Mesenchymal stem cell (in vitro differentiated cells and primary cell): ENCODE data around the gene PTPN12.

Source experiments
- DNase-seq: peaks from one replicate; pipeline ENCODE4 v3.0.0-alpha.2; 2013
- H2AFZ ChIP-seq: one replicate; pipeline ENCODE4 v1.6.1; 2013; ENCODE audit warnings: low read depth, mild to moderate bottlenecking, control low read depth, inconsistent platforms, low read length, moderate library complexity
- H2AK5ac ChIP-seq: 2 replicates; pipeline ENCODE4 v1.6.1; 2013; ENCODE audit warnings: low read length, moderate library complexity, mild to moderate bottlenecking, inconsistent platforms; ENCODE audit not compliant: severe bottlenecking
- H2BK120ac ChIP-seq: one replicate; pipeline ENCODE4 v1.6.1; 2013; ENCODE audit warnings: low read depth, mild to moderate bottlenecking, inconsistent platforms, low read length, moderate library complexity
- H2BK12ac ChIP-seq, 2 experiments: one replicate each; pipeline ENCODE4 v1.6.1; 2013; ENCODE audit warnings: inconsistent platforms in 2 of 2, low read length in 2 of 2, mild to moderate bottlenecking in 2 of 2, moderate library complexity in 2 of 2, control low read depth in 1 of 2
- H2BK15ac ChIP-seq: one replicate; pipeline ENCODE4 v1.6.1; 2013; ENCODE audit warnings: mild to moderate bottlenecking, low read depth, inconsistent platforms; ENCODE audit not compliant: poor library complexity, severe bottlenecking
- H2BK5ac ChIP-seq: 2 replicates; pipeline ENCODE4 v1.6.1; 2013; ENCODE audit warnings: low read depth, mild to moderate bottlenecking, low read length, control low read depth, inconsistent platforms; ENCODE audit not compliant: poor library complexity, severe bottlenecking
- H3K14ac ChIP-seq, 2 experiments: one replicate each; pipeline ENCODE4 v1.6.1; 2013; ENCODE audit warnings: inconsistent platforms in 2 of 2, low read length in 2 of 2, control low read depth in 1 of 2, mild to moderate bottlenecking in 1 of 2, moderate library complexity in 1 of 2
- H3K18ac ChIP-seq, 2 experiments: one replicate each; pipeline ENCODE4 v1.6.1; 2013; ENCODE audit warnings: inconsistent platforms in 2 of 2, low read length in 2 of 2, control low read depth in 1 of 2, low read depth in 1 of 2, mild to moderate bottlenecking in 1 of 2
- H3K23ac ChIP-seq, 2 experiments: one replicate each; pipeline ENCODE4 v1.6.1; 2013; ENCODE audit warnings: inconsistent platforms in 2 of 2, low read length in 2 of 2, mild to moderate bottlenecking in 2 of 2, moderate library complexity in 2 of 2, control low read depth in 1 of 2
- H3K27ac ChIP-seq: 2 replicates; pipeline ENCODE4 v1.5.1; 2013; ENCODE audit warnings: mild to moderate bottlenecking, moderate library complexity, low read length, control low read depth, inconsistent platforms; ENCODE audit not compliant: poor library complexity, severe bottlenecking
- H3K27me3 ChIP-seq, 2 experiments: 2 replicates each; pipeline versions ENCODE4 v1.6.1 to v1.7.0; 2013; ENCODE audit warnings: low read length in 2 of 2, mild to moderate bottlenecking in 2 of 2, moderate library complexity in 2 of 2, control low read depth in 1 of 2, inconsistent platforms in 1 of 2; ENCODE audit not compliant: control insufficient read depth in 1 of 2, insufficient read depth in 1 of 2
- H3K36me3 ChIP-seq, 2 experiments: 2 replicates each; pipeline versions ENCODE4 v1.6.1 to v1.7.0; 2013; ENCODE audit warnings: low read length in 2 of 2, control low read depth in 1 of 2, inconsistent platforms in 1 of 2, low read depth in 1 of 2, mild to moderate bottlenecking in 1 of 2; ENCODE audit not compliant: insufficient read depth in 2 of 2, control insufficient read depth in 1 of 2
- H3K4ac ChIP-seq, 2 experiments: one replicate each; pipeline ENCODE4 v1.6.1; 2013; ENCODE audit warnings: inconsistent platforms in 2 of 2, low read length in 2 of 2, mild to moderate bottlenecking in 2 of 2, moderate library complexity in 2 of 2, control low read depth in 1 of 2, low read depth in 1 of 2
- H3K4me1 ChIP-seq: 2 replicates; pipeline ENCODE4 v1.6.1; 2013; ENCODE audit warnings: low read depth, low read length, control low read depth; ENCODE audit not compliant: control insufficient read depth, insufficient read depth
- H3K4me2 ChIP-seq: 2 replicates; pipeline ENCODE4 v1.6.1; 2013; ENCODE audit warnings: low read length, mild to moderate bottlenecking, inconsistent platforms; ENCODE audit not compliant: poor library complexity, severe bottlenecking
- H3K4me3 ChIP-seq, 2 experiments: 2 replicates each; pipeline versions ENCODE4 v1.5.1 to v1.7.0; 2013; ENCODE audit warnings: low read length in 2 of 2, mild to moderate bottlenecking in 2 of 2, control low read depth in 1 of 2, low read depth in 1 of 2; ENCODE audit not compliant: insufficient read depth in 1 of 2
- H3K79me1 ChIP-seq: replicated peaks from 2 replicates; pipeline ENCODE4 v1.6.1; 2013; ENCODE audit warnings: mild to moderate bottlenecking, control low read depth, low read length, inconsistent platforms; ENCODE audit not compliant: poor library complexity, severe bottlenecking
- H3K9ac ChIP-seq: 2 replicates; pipeline ENCODE4 v1.7.0; 2013; ENCODE audit warnings: mild to moderate bottlenecking, low read length, moderate library complexity
- H3K9me3 ChIP-seq: 2 replicates; pipeline ENCODE4 v1.7.0; 2013; ENCODE audit warnings: mild to moderate bottlenecking, low read length; ENCODE audit not compliant: control insufficient read depth
- H4K8ac ChIP-seq: one replicate; pipeline ENCODE4 v1.6.1; 2013; ENCODE audit warnings: inconsistent platforms, mild to moderate bottlenecking, low read length, moderate library complexity
- H4K91ac ChIP-seq: one replicate; pipeline ENCODE4 v1.6.1; 2013; ENCODE audit warnings: mild to moderate bottlenecking, low read length, inconsistent platforms
- WGBS: methylation state at CpG from one replicate; pipeline ENCODE4 v1.1.7; 2013; ENCODE audit warnings: mixed read lengths; 5-methylcytosine and 5-hydroxymethylcytosine counted together

The PTPN12 gene

DNA sequence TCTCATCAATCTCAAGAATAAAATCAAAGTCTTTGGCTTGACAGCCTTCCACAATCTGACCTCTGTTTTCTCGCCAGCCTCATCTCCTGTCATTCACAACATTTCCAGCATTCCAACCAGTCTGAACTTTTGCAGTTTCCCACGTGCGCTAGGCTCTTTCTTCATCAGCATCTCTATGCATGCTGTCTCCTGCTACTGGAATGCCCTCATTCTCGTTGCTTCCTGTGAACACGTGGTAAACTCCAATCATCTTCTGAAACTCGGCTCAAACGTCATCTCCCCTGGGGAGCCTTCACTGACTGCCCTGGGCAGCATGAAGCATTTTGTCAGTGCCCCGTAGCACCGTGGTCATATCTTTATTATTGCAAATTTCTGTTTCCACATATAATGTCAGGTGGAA, 146.9 kb downstream of the PTPN12 start:
- no peak overlapping the region for H2BK12ac ChIP-seq
- H2AK5ac ChIP-seq = no peak overlapping the region
- H2BK120ac ChIP-seq = no peak overlapping the region
- no peaks in the 10 kb centered on the region for H3K9me3 ChIP-seq
- H3K18ac ChIP-seq = no peak overlapping the region
- H3K23ac ChIP-seq = no peak overlapping the region
- H4K91ac ChIP-seq = no peak overlapping the region
- H3K27ac ChIP-seq = peak overlapping the region; percentile 45
- peak overlapping the region in 1 of 2 experiments; percentile 0 for H3K4me3 ChIP-seq
- WGBS = 63% methylated on average over 9 of the region's 9 CpGs
- H3K4ac ChIP-seq = no peak overlapping the region
- DNase-seq = peak; percentile 80
- H2BK5ac ChIP-seq = no peak overlapping the region
- peaks cover 0 to 19% of the 10 kb centered on the region in 2 experiments for H3K36me3 ChIP-seq
- H3K4me2 ChIP-seq = no peak overlapping the region
- H3K9ac ChIP-seq = peak overlapping the region; percentile 71
- no peak overlapping the region for H4K8ac ChIP-seq
- no peak overlapping the region for H3K14ac ChIP-seq
- H3K4me1 ChIP-seq = peaks cover 3% of the 10 kb centered on the region
- peaks cover 21% of the 10 kb centered on the region for H3K79me1 ChIP-seq
- H2AFZ ChIP-seq = no peak overlapping the region
- no peak overlapping the region for H2BK15ac ChIP-seq
- no peaks in the 10 kb centered on the region for H3K27me3 ChIP-seq

DNA sequence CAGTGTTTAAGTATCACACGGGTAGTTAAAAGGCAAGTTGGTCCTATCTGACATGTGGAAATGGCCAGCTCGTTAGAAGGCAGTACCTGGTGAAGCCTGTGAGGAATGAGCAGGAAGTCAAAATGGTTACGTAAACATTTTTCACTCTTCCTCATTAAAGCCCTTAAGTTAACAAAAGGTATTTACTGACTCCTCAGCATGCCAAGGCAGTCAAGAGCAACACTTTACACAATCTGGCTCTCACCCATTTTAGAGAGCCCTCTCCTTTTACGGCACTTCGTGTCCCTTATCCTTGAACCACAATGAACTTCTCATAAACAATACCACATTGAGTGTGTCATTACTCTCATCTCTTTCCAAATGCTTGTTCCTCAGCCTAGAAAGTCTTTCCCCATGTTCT, 148.1 kb downstream of the PTPN12 start:
- no peak overlapping the region for H2BK12ac ChIP-seq
- WGBS = 46% methylated on average over 5 of the region's 5 CpGs
- H3K4me3 ChIP-seq = no peak overlapping the region
- H3K9ac ChIP-seq = peak overlapping the region; percentile 71
- no peaks in the 10 kb centered on the region for H3K27me3 ChIP-seq
- H4K8ac ChIP-seq = no peak overlapping the region
- H3K79me1 ChIP-seq = peaks cover 20% of the 10 kb centered on the region
- DNase-seq = peak; percentile 45
- H2BK120ac ChIP-seq = no peak overlapping the region
- H3K27ac ChIP-seq = no peak overlapping the region
- peaks cover 0 to 23% of the 10 kb centered on the region in 2 experiments for H3K36me3 ChIP-seq
- no peak overlapping the region for H2AK5ac ChIP-seq
- no peak overlapping the region for H3K4me2 ChIP-seq
- H2BK5ac ChIP-seq = no peak overlapping the region
- H3K14ac ChIP-seq = peak overlapping the region in 1 of 2 experiments; percentile 55
- no peak overlapping the region for H3K23ac ChIP-seq
- no peak overlapping the region for H3K4ac ChIP-seq
- H3K4me1 ChIP-seq = peaks cover 1% of the 10 kb centered on the region
- no peak overlapping the region for H2BK15ac ChIP-seq
- no peaks in the 10 kb centered on the region for H3K9me3 ChIP-seq
- no peak overlapping the region for H4K91ac ChIP-seq
- no peak overlapping the region for H3K18ac ChIP-seq
- H2AFZ ChIP-seq = no peak overlapping the region

DNA sequence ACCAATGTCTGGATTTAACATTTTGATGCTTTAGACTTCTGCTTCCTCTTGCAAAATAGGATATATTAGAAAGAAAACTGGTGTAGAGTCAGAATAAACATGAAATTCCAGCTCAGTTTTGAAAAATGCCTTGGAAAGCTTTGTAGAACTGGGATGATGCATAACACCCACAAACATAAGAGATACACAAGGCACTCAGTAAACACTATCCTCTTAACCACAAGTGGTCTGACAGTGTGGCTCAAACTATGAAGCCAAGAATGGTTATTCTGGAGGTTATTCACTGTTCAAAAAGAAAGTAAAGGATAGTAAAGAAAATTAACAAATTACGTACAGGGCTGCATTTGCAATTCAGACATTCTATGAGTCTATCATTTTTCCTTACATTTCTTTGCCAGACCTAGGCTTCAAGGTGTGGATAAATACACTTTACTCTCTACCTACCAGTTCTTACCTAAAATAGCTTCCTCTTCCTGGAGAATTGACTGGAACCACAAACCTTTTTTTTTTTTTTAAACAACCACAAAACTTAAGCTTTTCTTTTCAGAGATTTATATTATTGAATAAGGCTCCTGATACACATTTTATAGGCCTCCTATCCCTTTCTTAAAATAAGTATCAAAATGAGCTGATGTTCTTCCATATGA, 150.1 kb downstream of the PTPN12 start:
- H3K18ac ChIP-seq = no peak overlapping the region
- no peak overlapping the region for H2BK15ac ChIP-seq
- H3K79me1 ChIP-seq = peaks cover 22% of the 10 kb centered on the region
- H3K23ac ChIP-seq = no peak overlapping the region
- no peak overlapping the region for H2BK12ac ChIP-seq
- H3K9me3 ChIP-seq = no peaks in the 10 kb centered on the region
- no peak overlapping the region for H2AK5ac ChIP-seq
- H2AFZ ChIP-seq = no peak overlapping the region
- no peaks in the 10 kb centered on the region for H3K4me1 ChIP-seq
- no peaks in the 10 kb centered on the region for H3K27me3 ChIP-seq
- H3K4me2 ChIP-seq = no peak overlapping the region
- no peak overlapping the region for H3K14ac ChIP-seq
- 36% methylated on average over 1 of the region's 1 CpG for WGBS
- no peak overlapping the region for H2BK120ac ChIP-seq
- peaks cover 2 to 13% of the 10 kb centered on the region in 2 experiments for H3K36me3 ChIP-seq
- no peak overlapping the region for H4K8ac ChIP-seq
- no peak overlapping the region for H2BK5ac ChIP-seq
- H3K4ac ChIP-seq = no peak overlapping the region
- H3K27ac ChIP-seq = no peak overlapping the region
- peak overlapping the region; percentile 20 for H3K9ac ChIP-seq
- H4K91ac ChIP-seq = no peak overlapping the region
- no peak overlapping the region for H3K4me3 ChIP-seq
- DNase-seq = peak; percentile 90

DNA sequence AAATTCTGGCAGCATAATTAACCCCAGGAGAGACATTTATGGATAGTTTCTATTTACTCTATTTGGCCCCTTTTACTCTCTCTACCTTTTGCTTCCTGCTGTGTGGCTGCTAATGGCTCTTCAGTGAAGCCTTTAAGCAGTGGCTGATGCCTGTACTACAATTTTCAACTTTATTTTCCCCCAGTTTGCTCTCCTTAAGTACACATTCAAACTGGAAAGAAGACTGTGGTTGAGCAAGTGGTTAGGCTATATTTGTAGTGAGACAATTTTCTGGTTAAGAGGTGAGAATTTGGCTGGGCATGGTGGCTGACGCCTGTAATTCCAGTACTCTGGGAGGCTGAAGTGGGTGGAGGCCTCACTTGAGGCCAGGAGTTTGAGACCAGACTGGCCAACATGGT, 150.7 kb downstream of the PTPN12 start:
- Histone ChIP-seq H3K23ac (no peak overlapping the region), H2BK120ac (no peak overlapping the region), H4K8ac (no peak overlapping the region), H2AFZ (no peak overlapping the region), H3K4me1 (no peaks in the 10 kb centered on the region), H3K4ac (no peak overlapping the region), H2AK5ac (peak overlapping the region; percentile 33), H3K18ac (peak overlapping the region in 1 of 2 experiments; percentile 29), H3K27ac (no peak overlapping the region), H3K79me1 (peaks cover 18% of the 10 kb centered on the region), H2BK15ac (no peak overlapping the region), H3K27me3 (no peaks in the 10 kb centered on the region), H3K4me2 (no peak overlapping the region), H3K36me3 (peaks cover 2 to 9% of the 10 kb centered on the region in 2 experiments), H3K9me3 (no peaks in the 10 kb centered on the region), H4K91ac (no peak overlapping the region), H3K4me3 (no peak overlapping the region), H3K9ac (peak overlapping the region; percentile 20), H3K14ac (no peak overlapping the region), H2BK12ac (peak overlapping the region in 1 of 2 experiments; percentile 33), H2BK5ac (no peak overlapping the region)
- WGBS = 95% methylated on average over 1 of the region's 1 CpG
- DNase-seq = peak; percentile 38
